Measurements from ENCODE around the gene DNAL1.

DNAL1 gene

DNA sequence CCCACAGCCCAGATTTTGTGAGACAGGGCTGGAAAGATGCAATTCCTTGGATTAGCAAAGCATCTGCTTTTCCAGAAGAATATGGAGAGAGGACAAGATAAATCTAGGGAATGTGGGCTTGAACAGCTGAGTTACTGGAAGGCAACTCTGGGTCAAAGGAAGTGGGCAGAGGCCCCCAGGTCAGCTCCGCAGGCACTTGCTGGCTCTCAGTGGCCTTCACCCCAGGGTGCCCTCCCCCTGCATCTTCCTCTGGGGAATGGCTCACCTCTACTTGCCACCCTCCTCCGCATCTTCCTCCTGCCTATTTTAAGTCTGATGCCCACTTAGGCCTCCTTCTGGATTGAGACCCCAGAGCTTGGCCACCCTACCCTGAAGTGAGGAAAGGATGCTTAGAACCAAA, 79.9 kb downstream of the DNAL1 start:
- DNase-seq (ENCODE audit: low read depth), result no peak

DNA sequence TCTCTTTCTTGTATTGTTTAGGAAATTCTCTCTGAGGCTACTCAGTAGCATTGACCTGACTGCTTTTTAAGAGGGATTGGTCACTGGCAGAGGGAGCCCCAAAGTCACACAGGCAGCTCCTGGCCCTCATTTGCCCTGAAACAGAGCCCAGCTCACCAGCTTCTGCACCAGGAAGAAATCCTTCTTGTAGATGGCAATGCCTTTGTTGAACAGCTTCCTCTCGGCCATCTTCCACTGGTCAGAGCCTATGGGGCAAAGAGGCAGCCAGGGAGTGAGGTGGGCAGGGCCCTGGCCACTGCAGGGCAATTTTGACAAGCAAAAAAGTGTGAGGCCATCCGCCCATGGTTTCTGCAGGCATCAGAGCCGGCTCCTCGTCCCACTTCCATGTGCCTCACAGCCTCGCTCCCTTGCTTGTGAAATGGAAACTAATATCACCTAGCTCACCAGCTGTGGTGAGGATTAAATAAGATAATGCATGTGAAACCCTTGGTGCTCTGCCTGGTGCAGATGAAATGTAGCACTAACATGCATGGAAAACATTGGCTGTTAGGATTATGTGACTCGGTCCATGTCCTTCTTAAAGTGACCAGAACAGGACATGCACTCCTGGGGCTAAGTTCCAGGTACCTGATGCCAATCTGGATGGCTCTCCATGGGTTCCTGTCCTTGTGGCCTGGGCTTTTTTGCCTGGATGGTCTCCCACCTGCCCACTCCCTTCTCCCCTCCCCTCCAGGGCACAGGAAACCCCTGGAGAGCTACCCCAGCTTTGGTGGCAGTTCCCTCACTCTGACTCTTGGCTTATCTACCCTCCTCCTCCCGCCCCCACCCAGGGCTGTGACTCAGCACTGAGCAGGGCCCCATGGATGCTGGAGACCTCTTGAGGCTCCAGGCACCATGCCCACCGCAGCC, 80.6 kb downstream of the DNAL1 start:
- DNase-seq (ENCODE audit: low read depth), result no peak

DNA sequence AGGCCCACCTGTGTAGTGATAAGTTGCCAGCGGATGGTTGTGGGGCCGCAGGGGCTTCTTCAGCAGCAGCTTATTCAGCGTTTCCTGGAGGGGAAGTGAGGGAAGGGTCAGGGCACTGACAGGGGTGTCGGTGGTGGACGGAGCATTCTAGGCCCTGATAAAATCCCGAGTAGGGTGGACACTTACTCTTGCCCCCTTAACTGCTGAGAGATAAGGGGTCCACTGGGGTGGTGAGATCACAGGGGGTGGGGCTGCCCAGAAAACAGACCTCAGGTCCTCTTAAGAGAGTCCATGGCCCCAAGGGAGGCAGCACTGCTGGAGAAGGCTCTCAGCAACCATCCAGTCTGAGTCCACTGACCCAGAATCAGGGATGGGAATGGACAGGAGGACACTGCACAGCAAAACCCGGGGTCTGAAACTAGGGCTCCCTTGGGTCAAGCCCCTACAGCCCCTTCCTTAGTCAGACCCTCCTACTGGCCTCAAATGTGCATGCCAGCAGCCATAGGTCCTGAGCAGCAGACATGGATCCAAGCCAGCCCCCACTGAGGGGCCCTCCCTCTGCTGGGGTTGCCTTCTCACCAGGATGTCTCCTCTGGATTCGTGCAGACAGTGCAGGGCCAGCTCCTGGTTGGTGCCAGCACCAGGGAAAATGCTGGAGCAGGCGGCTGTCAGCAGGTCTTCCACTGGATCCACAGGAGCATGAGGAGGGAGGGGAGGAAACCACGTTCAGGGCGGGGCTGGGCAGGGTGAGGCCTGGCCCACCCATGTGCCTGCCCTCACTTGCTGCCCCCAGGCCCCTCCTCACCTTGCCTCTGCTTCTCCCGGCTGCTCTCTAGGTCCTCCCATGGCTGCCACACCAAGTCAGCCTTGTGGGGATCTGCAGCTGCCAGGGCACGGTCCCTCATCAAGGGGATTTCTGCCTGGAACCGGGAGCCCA, 81.5 kb downstream of the DNAL1 start:
- no peak for DNase-seq (ENCODE audit: low read depth)

- no peak for DNase-seq (ENCODE audit: low read depth)
These were observed 82.4 kb downstream of the DNAL1 start for GRCh38 chr14:73727166-73727565.

GRCh38 chr14:73728717-73729330, 84.0 kb downstream of the DNAL1 start:
- DNase-seq (ENCODE audit: low read depth), result peak; percentile 78

DNA sequence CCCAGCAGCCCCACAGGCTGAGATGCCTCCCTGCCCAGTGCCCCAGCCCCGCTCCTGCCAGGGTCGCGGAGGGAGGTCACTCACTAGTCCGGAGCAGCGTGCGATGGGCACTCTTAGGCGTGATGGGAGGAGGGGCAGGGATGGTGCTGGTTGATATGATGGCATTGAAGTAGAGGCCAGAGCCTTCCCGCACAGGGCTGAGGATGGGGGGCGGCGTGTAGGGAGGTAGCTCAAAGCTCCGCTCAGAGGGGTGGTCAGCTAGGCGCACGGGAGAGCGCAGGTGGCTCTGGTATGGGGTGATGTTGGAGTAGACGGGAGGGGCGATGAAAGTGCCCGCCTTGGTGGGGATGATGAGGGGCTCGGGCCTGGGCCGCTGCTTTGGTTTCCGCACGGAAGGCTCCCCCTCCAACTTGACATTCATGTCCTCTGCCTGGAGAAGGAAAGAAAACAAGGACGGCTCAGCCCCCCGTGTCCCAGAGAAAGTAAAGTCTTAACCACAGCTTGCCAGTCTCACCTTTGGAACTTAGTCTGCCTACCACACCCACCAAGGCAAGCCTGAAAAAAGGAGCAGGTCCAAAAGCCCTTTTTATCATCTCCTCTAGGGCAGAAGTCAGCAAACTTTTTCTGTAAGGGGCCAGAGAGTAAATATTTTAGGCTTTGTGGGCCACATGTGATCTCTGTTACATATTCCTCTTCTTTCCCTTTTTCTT, 84.9 kb downstream of the DNAL1 start:
- DNase-seq (ENCODE audit: low read depth), result no peak

- DNase-seq (ENCODE audit: low read depth), result no peak
These were observed 86.3 kb downstream of the DNAL1 start for GRCh38 chr14:73731111-73731510.

GRCh38 chr14:73732006-73732405, 87.2 kb downstream of the DNAL1 start:
- DNase-seq (ENCODE audit: low read depth), result no peak

GRCh38 chr14:73736842-73737241, 92.1 kb downstream of the DNAL1 start:
- DNase-seq (ENCODE audit: low read depth), result no peak

- DNase-seq (ENCODE audit: low read depth), result no peak
These were observed 93.9 kb downstream of the DNAL1 start for GRCh38 chr14:73738518-73739173.

DNA sequence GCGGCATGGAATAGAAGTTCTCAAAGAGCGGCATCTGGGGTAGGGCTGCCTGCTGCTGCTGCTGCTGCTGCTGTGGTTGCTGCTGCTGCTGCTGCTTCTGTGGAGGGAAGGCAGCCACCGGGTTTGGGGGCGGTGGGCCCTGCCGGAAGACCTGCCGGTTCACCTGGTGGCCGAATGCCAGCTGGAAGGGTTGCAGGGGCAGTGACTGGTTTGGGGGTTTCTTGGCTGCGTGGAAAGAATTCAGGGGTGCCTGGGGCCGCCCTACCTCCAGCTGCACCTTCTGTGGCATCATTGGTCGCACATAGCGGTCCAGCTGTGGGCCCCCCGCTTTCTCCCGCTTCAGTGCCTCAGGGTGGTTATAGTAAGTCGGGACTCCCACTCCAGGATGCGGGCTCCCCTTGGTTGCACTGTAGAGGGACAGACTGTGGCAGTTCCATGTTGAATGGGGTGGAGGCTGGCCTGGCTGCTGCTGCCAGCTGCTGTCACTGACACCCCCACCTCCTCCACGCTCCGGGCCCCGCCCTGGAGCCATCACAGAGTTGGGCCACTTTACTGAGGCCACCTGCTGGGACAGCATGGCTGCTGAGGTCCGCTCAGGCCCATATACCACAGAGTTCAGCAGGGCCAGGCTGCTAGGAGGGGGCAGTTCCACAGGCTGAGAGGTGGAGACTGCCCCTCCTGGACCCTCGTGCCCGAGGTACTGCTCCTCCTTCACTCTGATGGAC, 94.5 kb downstream of the DNAL1 start:
- no peak for DNase-seq (ENCODE audit: low read depth)

- DNase-seq (ENCODE audit: low read depth), result no peak
These were observed 95.3 kb downstream of the DNAL1 start for GRCh38 chr14:73739899-73740617.

DNA sequence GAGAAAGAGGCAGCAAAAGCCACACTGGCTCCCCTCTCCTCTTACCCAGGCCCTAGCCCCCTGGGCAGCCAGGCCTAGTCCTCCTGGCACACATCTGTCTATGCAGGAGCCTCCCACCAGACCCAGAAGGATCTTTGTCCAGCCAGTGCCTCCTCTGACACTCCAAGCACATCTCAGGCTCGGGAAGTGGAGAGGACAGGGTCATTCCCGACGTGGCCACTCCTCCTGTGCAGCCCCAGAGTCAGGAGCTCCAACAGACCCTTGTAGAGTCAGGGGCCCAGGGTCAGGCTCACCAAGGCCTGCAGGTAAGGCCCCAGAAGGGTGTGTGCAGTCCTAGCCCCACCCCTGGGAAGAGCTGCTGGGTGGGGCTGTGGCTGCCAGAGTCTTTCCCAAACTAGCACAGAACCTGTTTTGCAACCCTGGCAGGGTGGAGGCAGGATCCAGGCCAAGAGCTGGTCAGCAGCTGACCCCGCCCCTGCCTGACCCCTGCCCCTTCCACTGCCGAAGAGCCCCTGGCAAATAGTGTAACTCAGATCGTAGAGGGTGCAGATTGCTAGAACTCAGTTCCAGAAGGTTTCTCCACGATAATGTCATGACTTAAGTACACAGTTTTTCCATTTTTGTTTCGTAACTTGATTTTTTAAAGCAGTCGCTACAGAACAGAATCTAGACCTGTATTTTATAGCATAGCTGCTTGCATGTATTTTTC, 96.0 kb downstream of the DNAL1 start:
- DNase-seq (ENCODE audit: low read depth), result no peak

- peak; percentile 69 for DNase-seq (ENCODE audit: low read depth)
These were observed 96.6 kb downstream of the DNAL1 start for GRCh38 chr14:73741386-73741875.

DNA sequence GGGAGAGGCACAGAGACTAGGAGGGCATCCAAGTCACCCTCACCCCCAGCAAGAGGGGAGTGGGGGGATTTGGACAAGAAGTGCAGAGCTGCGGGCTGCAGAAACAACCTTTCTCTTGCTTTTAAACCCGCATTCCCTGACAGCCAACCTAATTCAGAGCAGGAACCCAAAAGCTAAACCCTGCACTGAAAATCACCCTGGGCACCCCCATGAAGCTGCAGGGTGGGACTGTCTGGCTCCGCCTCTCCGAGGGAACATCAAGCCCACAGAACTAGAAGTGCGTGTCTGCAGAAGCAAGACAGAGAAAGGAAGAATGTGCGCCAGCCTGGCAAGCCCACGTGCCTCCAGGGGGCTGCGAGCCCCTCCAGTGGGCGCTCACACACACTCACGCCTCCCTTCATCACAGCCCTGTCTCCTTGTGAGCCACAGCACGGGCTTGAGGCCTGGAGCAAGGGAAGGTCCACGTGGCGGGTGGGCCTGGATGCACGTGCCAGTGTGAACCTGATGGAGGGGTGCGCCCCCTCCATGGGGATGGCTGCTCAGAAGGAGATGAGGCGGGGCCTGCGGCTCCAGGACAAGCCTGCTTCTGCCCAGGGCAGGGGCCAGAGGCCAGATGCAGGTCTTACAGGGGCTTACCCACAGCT, 97.2 kb downstream of the DNAL1 start:
- no peak for DNase-seq (ENCODE audit: low read depth)

GRCh38 chr14:73742520-73743238, 97.9 kb downstream of the DNAL1 start:
- no peak for DNase-seq (ENCODE audit: low read depth)

GRCh38 chr14:73743431-73743931, 98.7 kb downstream of the DNAL1 start:
- DNase-seq (ENCODE audit: low read depth), result peak; percentile 55

Data from activated T-cell treated with anti-CD3 and anti-CD28 coated beads for 24 hours (primary cell).